Activated CD4-positive, CD25-positive, alpha-beta regulatory T cell treated with anti-CD3 and anti-CD28 coated beads, Interleukin-2, amount 50 U/mL, for 72 hours (primary cell): Measurements from ENCODE around the gene SHPK.
"Not testable (repeated sequence)": the region's sequence is repeated elsewhere in the genome, so short reads cannot be mapped to it uniquely, and the experiment has no call there.

Source experiments
- DNase-seq: peaks from one replicate; pipeline ENCODE4 v3.0.0; 2021

SHPK gene

GRCh38 chr17:3585826-3586225 is 50.2 kb downstream of the SHPK start:
- DNase-seq = no peak

- no peak for DNase-seq
These were observed 52.6 kb downstream of the SHPK start for GRCh38 chr17:3583456-3583855.

GRCh38 chr17:3582915-3583314 is 53.1 kb downstream of the SHPK start:
- DNase-seq = no peak

- not testable (repeated sequence) for DNase-seq
These were observed 57.4 kb downstream of the SHPK start for GRCh38 chr17:3578667-3579066.

- no peak for DNase-seq
These were observed 59.1 kb downstream of the SHPK start for GRCh38 chr17:3576970-3577369.

GRCh38 chr17:3575511-3575910 is 60.5 kb downstream of the SHPK start:
- no peak for DNase-seq

- DNase-seq = no peak
These were observed 61.8 kb downstream of the SHPK start for GRCh38 chr17:3574231-3574630.

GRCh38 chr17:3573246-3574100 is 62.6 kb downstream of the SHPK start:
- no peak for DNase-seq

GRCh38 chr17:3572231-3572630 is 63.8 kb downstream of the SHPK start:
- DNase-seq = no peak

- DNase-seq = no peak
These were observed 64.8 kb downstream of the SHPK start for GRCh38 chr17:3571043-3571900.

- no peak for DNase-seq
These were observed 66.4 kb downstream of the SHPK start for GRCh38 chr17:3569534-3570137.

GRCh38 chr17:3566551-3566950 is 69.5 kb downstream of the SHPK start:
- DNase-seq = no peak

GRCh38 chr17:3565143-3565542 is 70.9 kb downstream of the SHPK start:
- no peak for DNase-seq

GRCh38 chr17:3564241-3564640 is 71.8 kb downstream of the SHPK start:
- DNase-seq = not testable (repeated sequence)

- DNase-seq = no peak
These were observed 76.8 kb downstream of the SHPK start for GRCh38 chr17:3559270-3559645.

- DNase-seq = peak; percentile 65
These were observed 77.3 kb downstream of the SHPK start for GRCh38 chr17:3558603-3559269.
